ENCODE results near the gene DYNLT2. TPM values are rescaled to one million over a fixed set of nuclear protein-coding genes. Genes with fewer than 3 reads are reported as not detected.
A peak's percentile ranks its signal among the peaks of the same experiment; 100 is the strongest.

DYNLT2 gene
- total and polyA plus RNA-seq, 2 of the 13 experiments (the other 11 are each of a cell fraction or from before 2014, with no cell fraction given): 2.1 to 4.3 TPM

- TF ChIP-seq EZH2 (conservative IDR thresholded peaks at IDR 0.05; ENCODE audit: low read depth, low read length): no peak
- no peak for TF ChIP-seq ETS1 (CRISPR knock-in tag; IDR thresholded peaks at IDR 0.05)
- TF ChIP-seq SUZ12 (IDR thresholded peaks at IDR 0.05; ENCODE audit: low read depth, low read length): no peak
- peak; percentile 88 for TF ChIP-seq KDM5B (CRISPR knock-in tag; IDR thresholded peaks at IDR 0.05; ENCODE audit: borderline replicate concordance)
- peak; percentile 94; the same call in 1 of the 2 replicates for TF ChIP-seq HOXA7 (CRISPR knock-in tag; IDR thresholded peaks at IDR 0.05)
- TF ChIP-seq FOXO1 (CRISPR knock-in tag; IDR thresholded peaks at IDR 0.05): peak; percentile 56; the same call in 1 of the 2 replicates
- TF ChIP-seq ZNF484 (CRISPR knock-in tag; IDR thresholded peaks at IDR 0.05; ENCODE audit: borderline replicate concordance, low read depth): no peak
- TF ChIP-seq ZNF691 (CRISPR knock-in tag; IDR thresholded peaks at IDR 0.05; ENCODE audit: borderline replicate concordance, low read depth): peak; percentile 90
- TF ChIP-seq ZNF672 (CRISPR knock-in tag; IDR thresholded peaks at IDR 0.05): peak; percentile 95
- peak; percentile 92 for TF ChIP-seq POLR2AphosphoS5 (IDR thresholded peaks at IDR 0.05; ENCODE audit: low read depth, low read length)
- TF ChIP-seq PHF8 (CRISPR knock-in tag; IDR thresholded peaks at IDR 0.05): peak; percentile 97
- TF ChIP-seq ZFP82 (CRISPR knock-in tag; IDR thresholded peaks at IDR 0.05; ENCODE audit: borderline replicate concordance): 0 out of 2 replicates have a peak, but pooled peaks have one; percentile 9
- 0 out of 2 replicates have a peak, but pooled peaks have one; percentile 94 for TF ChIP-seq ZNF513 (CRISPR knock-in tag; conservative IDR thresholded peaks at IDR 0.05)
- TF ChIP-seq ZNF761 (CRISPR knock-in tag; conservative IDR thresholded peaks at IDR 0.05): peak; percentile 86; the same call in 1 of the 2 replicates
- 0 out of 4 replicates have a peak, but pooled peaks of 1 of the 2 experiments have one; percentile 41 for TF ChIP-seq EP300 (IDR thresholded peaks at IDR 0.05; ENCODE audit: low read depth in 2 of 2, low read length in 2 of 2)
- peak; percentile 24; the same call in 1 of the 2 replicates for TF ChIP-seq EP300 (CRISPR knock-in tag; IDR thresholded peaks at IDR 0.05; ENCODE audit: borderline replicate concordance)
- 0 out of 2 replicates have a peak, but pooled peaks have one; percentile 77 for TF ChIP-seq ZNF205 (CRISPR knock-in tag; IDR thresholded peaks at IDR 0.05)
- TF ChIP-seq ZNF143 (CRISPR knock-in tag; IDR thresholded peaks at IDR 0.05): peak; percentile 45; the same call in 1 of the 2 replicates
- peak; percentile 93 for TF ChIP-seq ZNF788 (CRISPR knock-in tag; IDR thresholded peaks at IDR 0.05; ENCODE audit: borderline replicate concordance)
- TF ChIP-seq XBP1 (CRISPR knock-in tag; IDR thresholded peaks at IDR 0.05): no peak
- no peak for TF ChIP-seq FOXP1 (IDR thresholded peaks at IDR 0.05)
- TF ChIP-seq FOXP1 (CRISPR knock-in tag; IDR thresholded peaks at IDR 0.05): peak; percentile 24; the same call in 1 of the 2 replicates
- no peak; the same call in 1 of the 2 replicates for TF ChIP-seq ZHX1 (CRISPR knock-in tag; IDR thresholded peaks at IDR 0.05; ENCODE audit: low read depth)
- peak; percentile 70; the same call in 1 of the 2 replicates for TF ChIP-seq RXRB (CRISPR knock-in tag; IDR thresholded peaks at IDR 0.05; ENCODE audit: borderline replicate concordance)
Observed at GRCh38 chr6:169701954-169702839, 49.2 kb downstream of the DYNLT2 start, which contains the start of the genes C6orf120 and WDR27 (continued).

Data from HepG2 (cell line).